Mononuclear cell (primary cell): Measurements from ENCODE around the gene TUBB. TPM values are rescaled to one million over a fixed set of nuclear protein-coding genes. Genes with fewer than 3 reads are reported as not detected.
"Not testable (repeated sequence)": the region's sequence is repeated elsewhere in the genome, so short reads cannot be mapped to it uniquely, and the experiment has no call there.

ENCODE experiments used
- H3K27me3 ChIP-seq: 2 replicates; pipeline ENCODE4 v1.6.0; 2011; ENCODE audit warnings: low read length, control low read depth; ENCODE audit not compliant: insufficient read depth
- H3K4me1 ChIP-seq: 2 replicates; pipeline ENCODE4 v1.5.1; 2011; ENCODE audit warnings: mild to moderate bottlenecking, low read length, control low read depth; ENCODE audit not compliant: insufficient read depth
- H3K4me3 ChIP-seq: 2 replicates; pipeline ENCODE4 v1.5.1; 2011; ENCODE audit warnings: mild to moderate bottlenecking, low read length, moderate library complexity
- H3K9me3 ChIP-seq: 2 replicates; pipeline ENCODE4 v1.5.1; 2011; ENCODE audit warnings: low read depth, mild to moderate bottlenecking, control low read depth, low read length
- total RNA-seq: library from RNA; depleted of rRNA; stranded (reverse); fragments of >200 nt; gene quantifications from one replicate; pipeline ENCODE4 v1.2.3, GENCODE V29; 2012

The TUBB gene
- total RNA-seq, 1 donor, result 99.5 TPM

GRCh38 chr6:30703821-30704220, 16.3 kb upstream of the TUBB start:
- Histone ChIP-seq H3K4me3 (no peak overlapping the region), H3K27me3 (no peaks in the 10 kb centered on the region), H3K4me1 (peaks cover 18% of the 10 kb centered on the region), H3K9me3 (no peaks in the 10 kb centered on the region)

- H3K4me3 ChIP-seq, result no peak overlapping the region
- no peaks in the 10 kb centered on the region for H3K9me3 ChIP-seq
- peaks cover 13% of the 10 kb centered on the region for H3K4me1 ChIP-seq
- H3K27me3 ChIP-seq, result no peaks in the 10 kb centered on the region
Observed at GRCh38 chr6:30705620-30706019, 14.5 kb upstream of the TUBB start.

- Histone ChIP-seq H3K27me3 (no peaks in the 10 kb centered on the region), H3K9me3 (no peaks in the 10 kb centered on the region), H3K4me1 (peaks cover 20% of the 10 kb centered on the region), H3K4me3 (no peak overlapping the region)
Observed at GRCh38 chr6:30707281-30707850, 12.8 kb upstream of the TUBB start.

- no peaks in the 10 kb centered on the region for H3K9me3 ChIP-seq
- peaks cover 17% of the 10 kb centered on the region for H3K4me1 ChIP-seq
- no peak overlapping the region for H3K4me3 ChIP-seq
- no peaks in the 10 kb centered on the region for H3K27me3 ChIP-seq
Observed at GRCh38 chr6:30709101-30709868, 10.9 kb upstream of the TUBB start.

- Histone ChIP-seq H3K27me3 (no peaks in the 10 kb centered on the region), H3K4me3 (no peak overlapping the region), H3K9me3 (no peaks in the 10 kb centered on the region), H3K4me1 (peaks cover 25% of the 10 kb centered on the region)
Observed at GRCh38 chr6:30711758-30712380, 8.3 kb upstream of the TUBB start.

GRCh38 chr6:30712441-30712945, 7.7 kb upstream of the TUBB start:
- Histone ChIP-seq H3K9me3 (no peaks in the 10 kb centered on the region), H3K4me3 (no peak overlapping the region), H3K27me3 (no peaks in the 10 kb centered on the region)

DNA sequence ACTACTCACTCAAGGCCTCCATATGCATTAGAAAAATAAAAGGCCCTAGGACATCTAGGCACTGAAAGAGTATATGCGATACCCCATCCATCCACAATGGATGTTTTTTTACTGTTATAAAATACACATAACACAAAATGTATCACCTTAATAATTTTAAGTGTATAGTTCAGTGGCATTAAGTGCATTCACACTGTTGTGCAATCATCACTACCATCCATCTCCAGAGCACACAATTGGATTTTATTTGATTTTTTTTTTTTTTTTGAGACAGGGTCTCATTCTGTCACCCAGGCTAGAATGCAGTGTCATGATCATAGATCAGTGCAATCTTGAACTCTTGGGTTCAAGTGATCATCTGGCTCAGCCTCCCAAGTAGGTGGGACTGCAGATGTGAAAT, 5.9 kb upstream of the TUBB start:
- Histone ChIP-seq H3K4me1 (peaks cover 42% of the 10 kb centered on the region), H3K4me3 (no peak overlapping the region), H3K9me3 (no peaks in the 10 kb centered on the region), H3K27me3 (no peaks in the 10 kb centered on the region)

More at GRCh38 chr6:30712441-30712945, 7.7 kb upstream of the TUBB start:
- peaks cover 25% of the 10 kb centered on the region for H3K4me1 ChIP-seq

GRCh38 chr6:30716879-30717128, 3.3 kb upstream of the TUBB start:
- Histone ChIP-seq H3K4me1 (peaks cover 50% of the 10 kb centered on the region), H3K4me3 (peak overlapping the region; percentile 54), H3K9me3 (no peaks in the 10 kb centered on the region), H3K27me3 (no peaks in the 10 kb centered on the region)

DNA sequence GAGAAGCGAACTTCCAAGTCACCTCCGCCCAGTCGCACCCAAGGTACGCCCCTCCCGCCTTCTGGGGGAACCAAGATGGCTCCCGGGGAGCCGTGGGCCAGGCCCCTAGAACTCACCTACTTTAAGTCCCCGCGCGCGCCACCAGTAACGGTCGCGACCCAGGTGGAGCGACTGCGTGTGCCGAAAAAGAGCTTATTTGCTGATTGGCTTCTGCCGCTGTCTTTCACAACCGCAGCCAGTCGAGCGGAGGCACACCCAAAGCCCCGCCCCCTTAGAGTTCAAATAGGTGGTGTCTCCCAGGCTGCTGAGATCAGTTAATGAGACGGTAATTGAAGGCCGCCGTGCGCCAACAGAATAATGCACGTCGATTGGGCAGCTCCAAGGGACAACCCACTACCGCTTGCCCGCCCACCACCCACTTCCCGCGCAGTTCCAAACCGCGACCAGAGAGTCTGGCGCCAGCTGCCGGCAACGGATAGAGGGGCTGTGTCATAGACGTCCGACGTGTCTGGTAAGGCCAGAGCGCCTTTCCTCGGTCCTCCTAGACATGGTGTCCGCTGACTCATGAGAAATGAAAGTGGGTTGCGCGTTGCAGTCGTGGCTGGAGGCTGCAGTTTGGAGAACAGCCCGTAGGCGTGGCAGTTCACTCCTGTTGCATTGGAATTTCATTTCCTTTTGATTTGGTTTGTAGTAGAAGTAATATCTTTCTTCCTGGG, 2.9 kb upstream of the TUBB start, which contains the start of gene MDC1:
Gene MDC1 (minus strand): TSS at position 153 of the 716 bp plus-strand sequence. CDS start 2,106 bp downstream, outside the sequence.
- Histone ChIP-seq H3K4me3 (peak within 1 kb of the TSS; percentile 54), H3K9me3 (no peaks in the 10 kb centered on the region), H3K4me1 (peaks cover 50% of the 10 kb centered on the region), H3K27me3 (no peaks in the 10 kb centered on the region)

DNA sequence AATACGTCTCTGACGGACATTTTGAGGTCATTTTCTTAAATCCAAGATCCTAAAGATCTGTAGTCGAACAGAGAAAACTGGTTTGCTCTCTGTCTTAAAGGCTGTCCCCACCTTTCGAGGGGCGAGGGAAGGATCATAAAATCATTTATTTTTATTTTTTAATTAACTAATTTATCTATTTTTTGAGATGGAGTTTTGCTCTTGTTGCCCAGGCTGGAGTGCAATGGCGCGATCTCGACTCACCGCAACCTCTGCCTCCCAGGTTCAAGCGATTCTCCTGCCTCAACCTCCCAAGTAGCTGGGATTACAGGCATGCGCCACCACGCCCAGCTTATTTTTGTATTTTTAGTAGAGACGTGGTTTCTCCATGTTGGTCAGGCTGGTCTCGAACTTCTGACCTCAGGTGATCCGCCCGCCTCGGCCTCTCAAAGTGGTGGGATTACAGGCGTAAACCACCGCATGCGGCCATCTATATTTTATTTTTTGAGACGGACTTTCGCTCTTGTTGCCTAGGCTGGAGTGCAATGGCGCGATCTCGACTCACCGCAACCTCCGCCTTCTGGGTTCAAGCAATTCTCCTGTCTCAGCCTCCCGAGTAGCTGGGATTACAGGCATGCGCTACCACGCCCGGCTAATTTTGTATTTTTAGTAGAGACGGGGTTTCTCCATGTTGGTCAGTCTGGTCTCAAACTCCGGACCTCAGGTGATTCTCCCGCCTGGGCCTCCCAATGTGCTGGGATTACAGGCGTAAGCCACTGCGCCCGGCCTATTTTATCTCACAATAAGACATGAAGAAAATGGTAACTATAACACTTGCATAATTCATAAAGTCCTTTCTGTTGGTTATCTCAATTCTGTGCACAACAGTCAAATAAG, 2.1 kb upstream of the TUBB start:
- H3K27me3 ChIP-seq, H3K9me3 ChIP-seq: not testable (repeated sequence)
- Histone ChIP-seq H3K4me3 (peak overlapping the region; percentile 29), H3K4me1 (peaks cover 50% of the 10 kb centered on the region)

GRCh38 chr6:30719356-30719755, 796 bp upstream of the TUBB start:
- no peaks in the 10 kb centered on the region for H3K27me3 ChIP-seq
- peak overlapping the region; percentile 100 for H3K4me3 ChIP-seq
- peaks cover 63% of the 10 kb centered on the region for H3K4me1 ChIP-seq
- H3K9me3 ChIP-seq, result no peaks in the 10 kb centered on the region

GRCh38 chr6:30720738-30721197, 616 bp downstream of the TUBB start:
- no peaks in the 10 kb centered on the region for H3K27me3 ChIP-seq
- H3K4me3 ChIP-seq, result peak overlapping the region; percentile 100
- peaks cover 75% of the 10 kb centered on the region for H3K4me1 ChIP-seq
- H3K9me3 ChIP-seq, result no peaks in the 10 kb centered on the region

GRCh38 chr6:30721198-30722024, 1.3 kb downstream of the TUBB start:
- Histone ChIP-seq H3K4me1 (peaks cover 73% of the 10 kb centered on the region), H3K27me3 (no peaks in the 10 kb centered on the region), H3K9me3 (no peaks in the 10 kb centered on the region), H3K4me3 (peak overlapping the region; percentile 100)

DNA sequence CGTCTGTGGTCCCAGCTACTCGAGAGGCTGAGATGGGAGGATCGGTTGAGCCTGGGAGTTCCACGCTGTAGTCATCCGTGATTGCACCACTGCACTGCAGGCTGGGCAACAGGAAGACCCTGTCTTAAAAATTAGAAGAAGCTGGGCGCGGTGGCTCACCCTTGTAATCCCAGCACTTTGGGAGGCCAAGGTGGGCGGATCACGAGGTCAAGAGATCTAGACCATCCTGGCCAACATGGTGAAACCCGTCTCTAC, 1.8 kb downstream of the TUBB start:
- Histone ChIP-seq H3K4me1 (peaks cover 68% of the 10 kb centered on the region), H3K4me3 (peak overlapping the region; percentile 100)
- H3K9me3 ChIP-seq, H3K27me3 ChIP-seq: not testable (repeated sequence)
